GM19025 (cell line): ENCODE data around the gene OR8S1.
"Not testable (repeated sequence)": the region's sequence is repeated elsewhere in the genome, so short reads cannot be mapped to it uniquely, and the experiment has no call there.

ENCODE experiments used
- ATAC-seq: cut with Tn5 transposase; IDR thresholded peaks from one replicate; pipeline ENCODE4 v1.9.1; 2021; ENCODE audit warnings: mild to moderate bottlenecking, low read depth, moderate library complexity; ENCODE audit not compliant: unreplicated experiment

Gene OR8S1

GRCh38 chr12:48553666-48554343 lies 28.4 kb downstream of the OR8S1 start:
- ATAC-seq: not testable (repeated sequence)

GRCh38 chr12:48556631-48557030 lies 31.2 kb downstream of the OR8S1 start:
- no peak for ATAC-seq

GRCh38 chr12:48557919-48558318 lies 32.5 kb downstream of the OR8S1 start:
- no peak for ATAC-seq

- ATAC-seq: no peak
Measured at GRCh38 chr12:48567731-48568130, 42.3 kb downstream of the OR8S1 start.

- no peak for ATAC-seq
Measured at GRCh38 chr12:48569946-48570345, 44.5 kb downstream of the OR8S1 start, which contains the start of gene LALBA. TSS of gene LALBA (minus strand) at chr12:48570046. CDS start at chr12:48570020, 26 bp downstream.

GRCh38 chr12:48572326-48572725 lies 46.9 kb downstream of the OR8S1 start:
- no peak for ATAC-seq
